KMS-11 (cell line): ENCODE results near the gene RSBN1.

Source experiments
- H2AFZ ChIP-seq: fragments of 200-600 bp; sonication (generic); 2 replicates; pipeline ENCODE4 v1.6.1; 2016; ENCODE audit warnings: antibody characterized with exemption, mixed run types, low read depth
- H3K27ac ChIP-seq: fragments of 200-600 bp; sonication (generic); 2 replicates; pipeline ENCODE4 v1.6.1; 2016; ENCODE audit warnings: mild to moderate bottlenecking, mixed run types
- H3K27me3 ChIP-seq: fragments of 200-600 bp; sonication (generic); 2 replicates; pipeline ENCODE4 v1.6.1; 2017; ENCODE audit warnings: mild to moderate bottlenecking, low read depth, mixed run types, moderate library complexity; ENCODE audit not compliant: insufficient read depth
- H3K36me3 ChIP-seq: fragments of 200-600 bp; sonication (generic); 2 replicates; pipeline ENCODE4 v1.6.1; 2017; ENCODE audit warnings: mild to moderate bottlenecking, mixed run types; ENCODE audit not compliant: insufficient read depth
- H3K4me1 ChIP-seq: fragments of 200-600 bp; sonication (generic); 2 replicates; pipeline ENCODE4 v1.6.1; 2016; ENCODE audit warnings: mild to moderate bottlenecking, low read depth, mixed run types; ENCODE audit not compliant: poor library complexity, severe bottlenecking
- H3K4me2 ChIP-seq: fragments of 200-600 bp; sonication (generic); 2 replicates; pipeline ENCODE4 v1.7.0; 2016; ENCODE audit warnings: mild to moderate bottlenecking, mixed run types
- H3K4me3 ChIP-seq: fragments of 200-600 bp; sonication (generic); IDR thresholded peaks from 2 replicates; pipeline ENCODE4 v1.6.1; 2017; ENCODE audit warnings: low read depth, low read length, mixed read lengths; ENCODE audit not compliant: insufficient read depth
- H3K79me2 ChIP-seq: fragments of 200-600 bp; sonication (generic); 2 replicates; pipeline ENCODE4 v1.6.1; 2016; ENCODE audit warnings: low read depth, mixed run types; ENCODE audit not compliant: insufficient read depth
- H3K9ac ChIP-seq: fragments of 200-600 bp; sonication (generic); 2 replicates; pipeline ENCODE4 v1.6.1; 2016; ENCODE audit warnings: mild to moderate bottlenecking, mixed run types
- H4K20me1 ChIP-seq: fragments of 200-600 bp; sonication (generic); 2 replicates; pipeline ENCODE4 v1.6.1; 2016; ENCODE audit warnings: mild to moderate bottlenecking, mixed run types; ENCODE audit not compliant: insufficient read depth
- TF ChIP-seq, protein P1 (sequence below): fragments of 200-600 bp; sonication (generic); conservative IDR thresholded peaks from 2 replicates; pipeline ENCODE4 v1.6.1; 2017; ENCODE audit warnings: low read depth, mild to moderate bottlenecking, antibody characterized with exemption, low read length, moderate library complexity, mixed read lengths

RSBN1 gene

DNA sequence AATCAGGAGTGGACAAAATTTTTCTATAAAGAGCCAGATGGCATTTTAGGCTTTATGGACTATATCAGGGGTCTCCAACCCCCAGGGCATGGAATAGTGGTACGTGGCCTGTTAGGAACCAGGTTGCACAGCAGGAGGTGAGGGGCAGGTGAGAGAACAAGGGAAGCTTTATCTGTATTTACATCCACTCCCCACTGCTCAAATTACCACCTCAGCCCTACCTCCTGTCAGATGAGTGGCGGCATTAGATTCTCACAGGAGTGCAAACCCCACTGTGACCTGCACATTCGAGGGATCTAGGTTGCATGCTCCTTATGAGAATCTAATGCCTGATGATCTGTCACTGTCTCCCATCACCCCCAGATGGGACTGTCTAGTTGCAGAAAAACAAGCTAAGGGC lies 66.9 kb downstream of the RSBN1 start:
- Histone ChIP-seq H3K4me2 (no peak overlapping the region), H3K4me3 (no peak overlapping the region), H3K79me2 (no peaks in the 10 kb centered on the region)

DNA sequence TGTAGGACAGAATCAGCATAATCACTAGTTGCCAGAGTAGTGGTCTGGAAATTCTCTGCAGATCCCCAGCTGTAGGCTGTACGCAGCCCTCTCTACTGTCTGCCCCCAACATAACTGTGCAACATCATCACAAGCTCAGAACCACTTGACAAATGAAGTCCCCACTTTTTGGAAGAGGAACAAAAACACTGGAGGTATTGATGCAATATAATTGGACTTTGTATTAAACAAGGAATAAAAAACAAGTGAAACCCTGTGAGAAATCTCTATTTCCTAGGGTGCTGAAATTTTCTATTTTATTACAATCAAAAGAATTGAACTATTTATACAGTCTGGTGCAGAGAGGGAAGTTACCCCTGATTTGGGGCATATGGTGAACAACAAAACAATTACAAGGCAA lies 68.2 kb downstream of the RSBN1 start:
- TF ChIP-seq, protein P1, sequence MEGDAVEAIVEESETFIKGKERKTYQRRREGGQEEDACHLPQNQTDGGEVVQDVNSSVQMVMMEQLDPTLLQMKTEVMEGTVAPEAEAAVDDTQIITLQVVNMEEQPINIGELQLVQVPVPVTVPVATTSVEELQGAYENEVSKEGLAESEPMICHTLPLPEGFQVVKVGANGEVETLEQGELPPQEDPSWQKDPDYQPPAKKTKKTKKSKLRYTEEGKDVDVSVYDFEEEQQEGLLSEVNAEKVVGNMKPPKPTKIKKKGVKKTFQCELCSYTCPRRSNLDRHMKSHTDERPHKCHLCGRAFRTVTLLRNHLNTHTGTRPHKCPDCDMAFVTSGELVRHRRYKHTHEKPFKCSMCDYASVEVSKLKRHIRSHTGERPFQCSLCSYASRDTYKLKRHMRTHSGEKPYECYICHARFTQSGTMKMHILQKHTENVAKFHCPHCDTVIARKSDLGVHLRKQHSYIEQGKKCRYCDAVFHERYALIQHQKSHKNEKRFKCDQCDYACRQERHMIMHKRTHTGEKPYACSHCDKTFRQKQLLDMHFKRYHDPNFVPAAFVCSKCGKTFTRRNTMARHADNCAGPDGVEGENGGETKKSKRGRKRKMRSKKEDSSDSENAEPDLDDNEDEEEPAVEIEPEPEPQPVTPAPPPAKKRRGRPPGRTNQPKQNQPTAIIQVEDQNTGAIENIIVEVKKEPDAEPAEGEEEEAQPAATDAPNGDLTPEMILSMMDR, result no peak
- no peak overlapping the region for H2AFZ ChIP-seq
- H3K27ac ChIP-seq, result no peak overlapping the region
- peaks cover 12% of the 10 kb centered on the region for H3K4me1 ChIP-seq
- no peaks in the 10 kb centered on the region for H3K27me3 ChIP-seq
- H3K36me3 ChIP-seq, result no peaks in the 10 kb centered on the region
- H3K79me2 ChIP-seq, result no peaks in the 10 kb centered on the region
- no peaks in the 10 kb centered on the region for H4K20me1 ChIP-seq
- H3K9ac ChIP-seq, result no peak overlapping the region
- no peak overlapping the region for H3K4me2 ChIP-seq
- H3K4me3 ChIP-seq, result no peak overlapping the region

More for the DNA sequence above, 66.9 kb downstream of the RSBN1 start:
- Histone ChIP-seq H3K9ac (no peak overlapping the region), H3K4me1 (peaks cover 12% of the 10 kb centered on the region), H3K36me3 (no peaks in the 10 kb centered on the region), H2AFZ (no peak overlapping the region), H3K27me3 (no peaks in the 10 kb centered on the region), H3K27ac (no peak overlapping the region), H4K20me1 (no peaks in the 10 kb centered on the region)
- TF ChIP-seq, protein P1, result no peak

DNA sequence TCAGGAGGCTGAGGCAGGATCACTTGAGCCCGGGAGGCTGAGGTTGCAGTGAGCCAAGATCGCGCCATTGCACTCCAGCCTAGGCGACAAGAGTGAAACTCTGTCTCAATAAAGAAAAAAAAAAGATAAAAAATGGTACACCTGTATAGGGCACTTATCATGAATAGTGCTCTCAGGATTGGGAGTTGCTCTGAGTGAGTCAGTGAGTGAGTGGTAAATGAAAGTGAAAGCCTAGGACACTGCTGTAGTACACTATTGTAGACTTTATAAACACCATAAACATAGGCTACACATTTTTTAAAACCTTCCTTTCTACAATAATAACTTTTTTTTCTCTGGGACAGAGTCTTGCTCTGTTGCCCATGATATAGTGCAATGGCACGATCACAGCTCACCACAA lies 69.8 kb downstream of the RSBN1 start:
- TF ChIP-seq, protein P1, result no peak
- H3K9ac ChIP-seq, result no peak overlapping the region
- no peaks in the 10 kb centered on the region for H3K27me3 ChIP-seq
- no peaks in the 10 kb centered on the region for H4K20me1 ChIP-seq
- no peak overlapping the region for H3K27ac ChIP-seq
- H3K79me2 ChIP-seq, result no peaks in the 10 kb centered on the region
- no peak overlapping the region for H3K4me2 ChIP-seq
- H3K4me3 ChIP-seq, result no peak overlapping the region
- no peak overlapping the region for H2AFZ ChIP-seq
- peaks cover 12% of the 10 kb centered on the region for H3K4me1 ChIP-seq
- no peaks in the 10 kb centered on the region for H3K36me3 ChIP-seq

DNA sequence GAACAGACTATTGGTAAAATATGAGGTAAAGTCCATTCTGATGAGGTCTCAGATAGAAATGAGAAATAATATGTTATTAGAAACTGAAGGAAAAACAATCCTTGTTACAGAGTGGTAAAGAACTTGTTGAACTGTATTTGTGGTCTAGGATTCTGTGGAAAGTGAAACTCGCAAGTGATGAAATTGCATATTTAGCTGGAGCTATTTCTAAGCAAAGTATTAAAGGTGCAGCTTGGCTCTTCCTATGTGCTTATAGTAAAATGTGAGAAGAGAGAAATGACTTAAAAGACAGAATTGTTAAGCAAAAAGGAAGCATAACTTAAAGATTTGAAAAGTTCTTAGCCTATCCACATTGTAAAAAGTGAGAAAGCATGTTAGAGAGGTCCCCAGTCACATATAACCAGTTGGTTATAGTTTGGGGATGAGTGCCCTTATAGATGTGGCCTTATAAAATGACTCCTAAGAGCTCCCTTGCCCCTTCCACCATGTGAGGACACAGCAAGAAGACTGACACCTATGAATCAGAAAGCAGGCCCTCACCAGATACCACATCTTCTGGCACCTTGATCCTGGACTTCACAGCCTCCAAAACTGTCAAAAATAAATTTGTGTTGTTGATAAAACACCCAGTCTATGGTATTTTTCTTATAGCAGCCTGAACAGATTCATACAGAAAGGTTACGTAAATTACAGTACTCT lies 77.8 kb downstream of the RSBN1 start:
- Histone ChIP-seq H3K4me1 (peaks cover 58% of the 10 kb centered on the region), H4K20me1 (no peaks in the 10 kb centered on the region), H3K4me2 (peak overlapping the region; percentile 71), H3K79me2 (no peaks in the 10 kb centered on the region), H3K9ac (0 out of 2 replicates have a peak overlapping the region, but pooled peaks have one; percentile 11), H2AFZ (no peak overlapping the region), H3K27me3 (no peaks in the 10 kb centered on the region), H3K4me3 (no peak overlapping the region), H3K36me3 (no peaks in the 10 kb centered on the region), H3K27ac (peak overlapping the region; percentile 72)
- TF ChIP-seq, protein P1, result no peak
